DOHH2 (cell line): Measurements from ENCODE around the gene SURF1.
"Not testable (repeated sequence)": the region's sequence is repeated elsewhere in the genome, so short reads cannot be mapped to it uniquely, and the experiment has no call there.

Experiments
- H3F3A ChIP-seq: fragments of 200-600 bp; sonication (generic), shearing (Covaris generic); 2 replicates; pipeline ENCODE4 v1.6.0; 2016; ENCODE audit warnings: antibody characterized with exemption, mild to moderate bottlenecking; ENCODE audit not compliant: control insufficient read depth, insufficient read depth
- H3K27ac ChIP-seq: fragments of 200-600 bp; sonication (generic); 2 replicates; pipeline ENCODE4 v1.5.1; 2014; ENCODE audit warnings: low read depth, mild to moderate bottlenecking, low read length, moderate library complexity
- H3K27me3 ChIP-seq: fragments of 200-600 bp; sonication (generic); 2 replicates; pipeline ENCODE4 v1.6.1; 2014; ENCODE audit warnings: mild to moderate bottlenecking, low read length, mixed read lengths; ENCODE audit not compliant: control insufficient read depth
- H3K36me3 ChIP-seq: fragments of 200-600 bp; sonication (generic); 2 replicates; pipeline ENCODE4 v1.6.1; 2014; ENCODE audit warnings: mild to moderate bottlenecking, low read length, moderate library complexity, mixed read lengths; ENCODE audit not compliant: control insufficient read depth
- H3K4me1 ChIP-seq: fragments of 200-600 bp; sonication (generic); 2 replicates; pipeline ENCODE4 v1.6.1; 2014; ENCODE audit warnings: mild to moderate bottlenecking, low read length, mixed read lengths; ENCODE audit not compliant: control insufficient read depth
- H3K4me2 ChIP-seq: fragments of 200-600 bp; sonication (generic); 2 replicates; pipeline ENCODE4 v1.6.0; 2014; ENCODE audit warnings: mild to moderate bottlenecking, low read length, moderate library complexity
- H3K4me3 ChIP-seq: fragments of 200-600 bp; sonication (generic); 2 replicates; pipeline ENCODE4 v1.5.1; 2014; ENCODE audit warnings: mild to moderate bottlenecking, low read length, mixed read lengths
- H3K79me2 ChIP-seq: fragments of 200-600 bp; sonication (generic); 2 replicates; pipeline ENCODE4 v1.6.1; 2014; ENCODE audit warnings: mild to moderate bottlenecking, low read length, mixed read lengths; ENCODE audit not compliant: control insufficient read depth
- H3K9me2 ChIP-seq: fragments of 200-600 bp; sonication (generic); replicated peaks from 2 replicates; pipeline ENCODE4 v1.6.1; 2014; ENCODE audit warnings: mild to moderate bottlenecking, low read length, mixed read lengths; ENCODE audit not compliant: control insufficient read depth
- H3K9me3 ChIP-seq: fragments of 200-600 bp; sonication (generic); 2 replicates; pipeline ENCODE4 v1.6.1; 2014; ENCODE audit warnings: antibody characterized with exemption, low read length, mixed read lengths; ENCODE audit not compliant: control insufficient read depth, insufficient read depth
- H4K20me1 ChIP-seq: fragments of 200-600 bp; sonication (generic); 2 replicates; pipeline ENCODE4 v1.6.0; 2014; ENCODE audit warnings: low read depth, mild to moderate bottlenecking, antibody characterized with exemption, low read length, moderate library complexity; ENCODE audit not compliant: control insufficient read depth, insufficient read depth
- CTCF ChIP-seq: fragments of 200-600 bp; sonication (generic); IDR thresholded peaks from one replicate; pipeline ENCODE4 v1.5.1; 2014; ENCODE audit warnings: antibody characterized with exemption, mild to moderate bottlenecking, low read depth, low read length; ENCODE audit not compliant: poor library complexity, severe bottlenecking
- EZH2phosphoT487 ChIP-seq: fragments of 200-600 bp; sonication (generic); IDR thresholded peaks from 2 replicates; pipeline ENCODE4 v1.6.1; 2017; ENCODE audit warnings: borderline replicate concordance, mild to moderate bottlenecking, antibody characterized with exemption, low read length, moderate library complexity, mixed read lengths

SURF1 gene

GRCh38 chr9:133339641-133340040 lies 16.6 kb downstream of the SURF1 start:
- H3K27ac ChIP-seq: peak overlapping the region; percentile 33; the same call in 1 of the 2 replicates

GRCh38 chr9:133335924-133336811 lies 20.1 kb downstream of the SURF1 start, which contains the start of gene SURF6:
Gene SURF6 (minus strand): TSS chr9:133336188. CDS start chr9:133336132, 56 bp downstream.
- Histone ChIP-seq H3K4me3 (peak within 1 kb of the TSS; percentile 80), H3K9me2 (no peaks in the 10 kb centered on the region), H4K20me1 (peaks cover 10% of the 10 kb centered on the region; the same call in 1 of the 2 replicates), H3K79me2 (peaks cover 37% of the 10 kb centered on the region), H3K27me3 (no peaks in the 10 kb centered on the region), H3F3A (peaks cover 16% of the 10 kb centered on the region), H3K9me3 (no peaks in the 10 kb centered on the region), H3K4me2 (peak within 1 kb of the TSS; percentile 83), H3K36me3 (peaks cover 66% of the 10 kb centered on the region), H3K4me1 (peaks cover 41% of the 10 kb centered on the region), H3K27ac (peak within 1 kb of the TSS; percentile 65)
- no peak for TF ChIP-seq CTCF
- no peak for TF ChIP-seq EZH2phosphoT487

More at GRCh38 chr9:133339641-133340040, 16.6 kb downstream of the SURF1 start:
- no peak for TF ChIP-seq CTCF
- no peak for TF ChIP-seq EZH2phosphoT487
- peaks cover 16% of the 10 kb centered on the region for H3F3A ChIP-seq
- no peak overlapping the region for H3K4me3 ChIP-seq
- H3K79me2 ChIP-seq: peaks cover 13% of the 10 kb centered on the region
- no peaks in the 10 kb centered on the region for H3K9me3 ChIP-seq
- H3K36me3 ChIP-seq: peaks cover 68% of the 10 kb centered on the region
- H3K27me3 ChIP-seq: no peaks in the 10 kb centered on the region
- peaks cover 46% of the 10 kb centered on the region for H3K4me1 ChIP-seq
- H3K9me2 ChIP-seq: no peaks in the 10 kb centered on the region
- H3K4me2 ChIP-seq: 0 out of 2 replicates have a peak overlapping the region, but pooled peaks have one; percentile 58
- peaks cover 6% of the 10 kb centered on the region; the same call in 1 of the 2 replicates for H4K20me1 ChIP-seq

GRCh38 chr9:133334888-133335287 lies 21.4 kb downstream of the SURF1 start:
- Histone ChIP-seq H3F3A (peaks cover 15% of the 10 kb centered on the region), H3K36me3 (peaks cover 62% of the 10 kb centered on the region), H3K27ac (peak overlapping the region; percentile 65; the same call in 1 of the 2 replicates), H3K4me1 (peaks cover 28% of the 10 kb centered on the region), H3K79me2 (peaks cover 37% of the 10 kb centered on the region), H3K4me3 (peak overlapping the region; percentile 80), H3K4me2 (peak overlapping the region; percentile 83)
- H3K27me3 ChIP-seq, H3K9me3 ChIP-seq, H3K9me2 ChIP-seq, H4K20me1 ChIP-seq: not testable (repeated sequence)

GRCh38 chr9:133334161-133334560 lies 22.1 kb downstream of the SURF1 start:
- Histone ChIP-seq H3K9me3 (no peaks in the 10 kb centered on the region), H3K27ac (no peak overlapping the region), H3K4me2 (peak overlapping the region; percentile 83), H3K9me2 (no peaks in the 10 kb centered on the region), H3K27me3 (no peaks in the 10 kb centered on the region), H3K4me1 (peaks cover 23% of the 10 kb centered on the region), H3K36me3 (peaks cover 58% of the 10 kb centered on the region), H3K79me2 (peaks cover 37% of the 10 kb centered on the region), H4K20me1 (peaks cover 10% of the 10 kb centered on the region; the same call in 1 of the 2 replicates), H3K4me3 (peak overlapping the region; percentile 80), H3F3A (peaks cover 12% of the 10 kb centered on the region)
- TF ChIP-seq CTCF: no peak
- no peak for TF ChIP-seq EZH2phosphoT487
